GM18508 (cell line): ENCODE measurements around the gene CTNNAL1.
A peak's percentile ranks its signal among the peaks of the same experiment; 100 is the strongest.
"Not testable (repeated sequence)": the region's sequence is repeated elsewhere in the genome, so short reads cannot be mapped to it uniquely, and the experiment has no call there.

Source experiments
- ATAC-seq: cut with Tn5 transposase; IDR thresholded peaks from one replicate; pipeline ENCODE4 v1.9.1; 2021; ENCODE audit warnings: moderate number of reproducible peaks; ENCODE audit not compliant: insufficient read depth, unreplicated experiment

CTNNAL1 gene

GRCh38 chr9:108997112-108997511 is 16.2 kb downstream of the CTNNAL1 start:
- ATAC-seq, result no peak

GRCh38 chr9:108996643-108997042 is 16.7 kb downstream of the CTNNAL1 start:
- no peak for ATAC-seq

- ATAC-seq, result peak; percentile 86
These were observed 18.6 kb downstream of the CTNNAL1 start for GRCh38 chr9:108994695-108995094.

GRCh38 chr9:108991479-108991878 is 21.8 kb downstream of the CTNNAL1 start:
- no peak for ATAC-seq

GRCh38 chr9:108983885-108984284 is 29.4 kb downstream of the CTNNAL1 start:
- ATAC-seq, result no peak

- no peak for ATAC-seq
These were observed 32.4 kb downstream of the CTNNAL1 start for GRCh38 chr9:108980893-108981292.

GRCh38 chr9:108978205-108978604 is 35.1 kb downstream of the CTNNAL1 start:
- no peak for ATAC-seq

GRCh38 chr9:108973895-108974294 is 39.4 kb downstream of the CTNNAL1 start:
- no peak for ATAC-seq

GRCh38 chr9:108972626-108973209 is 40.6 kb downstream of the CTNNAL1 start:
- no peak for ATAC-seq

GRCh38 chr9:108972186-108972585 is 41.1 kb downstream of the CTNNAL1 start:
- no peak for ATAC-seq

- not testable (repeated sequence) for ATAC-seq
These were observed 41.9 kb downstream of the CTNNAL1 start for GRCh38 chr9:108971392-108971791.

GRCh38 chr9:108967916-108968315 is 45.4 kb downstream of the CTNNAL1 start:
- no peak for ATAC-seq

GRCh38 chr9:108963459-108964143 is 49.7 kb downstream of the CTNNAL1 start:
- no peak for ATAC-seq

GRCh38 chr9:108961151-108961550 is 52.1 kb downstream of the CTNNAL1 start:
- no peak for ATAC-seq

- ATAC-seq, result no peak
These were observed 53.0 kb downstream of the CTNNAL1 start for GRCh38 chr9:108960331-108960730.

GRCh38 chr9:108956631-108957026 is 56.7 kb downstream of the CTNNAL1 start:
- no peak for ATAC-seq

GRCh38 chr9:108956022-108956630 is 57.2 kb downstream of the CTNNAL1 start:
- no peak for ATAC-seq

- no peak for ATAC-seq
These were observed 59.2 kb downstream of the CTNNAL1 start for GRCh38 chr9:108953983-108954574.

GRCh38 chr9:108951578-108951977 is 61.7 kb downstream of the CTNNAL1 start:
- no peak for ATAC-seq

- no peak for ATAC-seq
These were observed 63.1 kb downstream of the CTNNAL1 start for GRCh38 chr9:108950168-108950567.

- no peak for ATAC-seq
These were observed 73.3 kb downstream of the CTNNAL1 start for GRCh38 chr9:108939975-108940374.
